Breast epithelium (tissue), 4 donors: Measurements from ENCODE around the gene VENTX. TPM values are rescaled to one million over a fixed set of nuclear protein-coding genes. Genes with fewer than 3 reads are reported as not detected.
"Not testable (repeated sequence)": the region's sequence is repeated elsewhere in the genome, so short reads cannot be mapped to it uniquely, and the experiment has no call there.

Experiments
- DNase-seq, 2 donors: peaks; one replicate each; pipeline ENCODE4 v3.0.0-alpha.2; 2019; ENCODE audit warnings: low spot score in 2 of 2
- H3K27ac ChIP-seq, 2 donors: fragments of 200-600 bp; sonication (generic) in 1 of 2; one replicate each; pipeline ENCODE4 v1.5.1; 2016 to 2019; ENCODE audit warnings: mild to moderate bottlenecking in 1 of 2
- H3K27me3 ChIP-seq, 2 donors: fragments of 200-600 bp; sonication (generic) in 1 of 2; one replicate each; pipeline versions ENCODE4 v1.5.1 to v1.6.0; 2017 to 2019; ENCODE audit warnings: control low read depth in 1 of 2, mild to moderate bottlenecking in 1 of 2
- H3K36me3 ChIP-seq: fragments of 200-600 bp; one replicate; pipeline ENCODE4 v1.5.1; 2019
- H3K4me1 ChIP-seq, 2 donors: fragments of 200-600 bp; sonication (generic); one replicate each; pipeline ENCODE4 v1.5.1; 2016 to 2019; ENCODE audit warnings: control low read depth in 1 of 2
- H3K4me3 ChIP-seq, 3 donors: fragments of 200-600 bp; sonication (generic); 1 replicate in 2 of 3; 2 replicates in 1 of 3; pipeline ENCODE4 v1.5.1; 2016 to 2019; ENCODE audit warnings: mild to moderate bottlenecking in 3 of 3, moderate library complexity in 2 of 3
- H3K9me3 ChIP-seq, 2 donors: fragments of 200-600 bp; sonication (generic) in 1 of 2; one replicate each; pipeline ENCODE4 v1.5.1; 2016 to 2019; ENCODE audit warnings: control low read depth in 1 of 2
- POLR2A ChIP-seq: fragments of 450-650 bp; IDR thresholded peaks from one replicate; pipeline ENCODE4 v1.6.1; 2016; ENCODE audit warnings: antibody characterized with exemption, mild to moderate bottlenecking, moderate library complexity
- POLR2AphosphoS5 ChIP-seq, 3 donors: sonication (generic); formaldehyde crosslinking; IDR thresholded peaks; one replicate each; pipeline ENCODE4 v1.6.1; 2017; ENCODE audit warnings: antibody characterized with exemption in 3 of 3
- intact Hi-C: fragments of 100-400 bp; cut with DNase I; formaldehyde crosslinking; loops from one replicate; pipeline ENCODE4 v1.15.1; 2023; ENCODE audit warnings: low total_unique reads
- total RNA-seq, 3 donors: library from RNA; depleted of rRNA; stranded (reverse); fragments of >200 nt; gene quantifications; one replicate each; pipeline ENCODE4 v1.1.0, GENCODE V29; 2016
- TF ChIP-seq, protein P1 (sequence below), 3 donors: fragments of 450-650 bp; IDR thresholded peaks; one replicate each; pipeline ENCODE4 v1.5.1; 2016 to 2017; ENCODE audit warnings: antibody characterized with exemption in 3 of 3, mild to moderate bottlenecking in 3 of 3, moderate library complexity in 3 of 3

Gene VENTX
- total RNA-seq, 3 donors from 2014 or later: 0.33 to 4.6 (median 0.73) TPM

- TF ChIP-seq POLR2A (no peak), POLR2AphosphoS5 (IDR thresholded peaks at IDR 0.05) (no peak)
- TF ChIP-seq, protein P1, sequence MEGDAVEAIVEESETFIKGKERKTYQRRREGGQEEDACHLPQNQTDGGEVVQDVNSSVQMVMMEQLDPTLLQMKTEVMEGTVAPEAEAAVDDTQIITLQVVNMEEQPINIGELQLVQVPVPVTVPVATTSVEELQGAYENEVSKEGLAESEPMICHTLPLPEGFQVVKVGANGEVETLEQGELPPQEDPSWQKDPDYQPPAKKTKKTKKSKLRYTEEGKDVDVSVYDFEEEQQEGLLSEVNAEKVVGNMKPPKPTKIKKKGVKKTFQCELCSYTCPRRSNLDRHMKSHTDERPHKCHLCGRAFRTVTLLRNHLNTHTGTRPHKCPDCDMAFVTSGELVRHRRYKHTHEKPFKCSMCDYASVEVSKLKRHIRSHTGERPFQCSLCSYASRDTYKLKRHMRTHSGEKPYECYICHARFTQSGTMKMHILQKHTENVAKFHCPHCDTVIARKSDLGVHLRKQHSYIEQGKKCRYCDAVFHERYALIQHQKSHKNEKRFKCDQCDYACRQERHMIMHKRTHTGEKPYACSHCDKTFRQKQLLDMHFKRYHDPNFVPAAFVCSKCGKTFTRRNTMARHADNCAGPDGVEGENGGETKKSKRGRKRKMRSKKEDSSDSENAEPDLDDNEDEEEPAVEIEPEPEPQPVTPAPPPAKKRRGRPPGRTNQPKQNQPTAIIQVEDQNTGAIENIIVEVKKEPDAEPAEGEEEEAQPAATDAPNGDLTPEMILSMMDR (IDR thresholded peaks at IDR 0.05): no peak
- intact Hi-C loops: no loop called here
- no peak overlapping the region for H3K27ac ChIP-seq
- H3K9me3 ChIP-seq: no peaks in the 10 kb centered on the region
- no peaks in the 10 kb centered on the region for H3K36me3 ChIP-seq
- peaks cover 0 to 46% of the 10 kb centered on the region in 2 donors for H3K27me3 ChIP-seq
- no peak for DNase-seq
- no peak overlapping the region for H3K4me3 ChIP-seq
- H3K4me1 ChIP-seq: no peaks in the 10 kb centered on the region
Observed at GRCh38 chr10:133221331-133221730, 16.3 kb upstream of the VENTX start.

GRCh38 chr10:133221756-133222155 is 15.9 kb upstream of the VENTX start:
- intact Hi-C loops, H3K4me1 ChIP-seq, H3K9me3 ChIP-seq, H3K27ac ChIP-seq, H3K36me3 ChIP-seq, DNase-seq, H3K4me3 ChIP-seq: not testable (repeated sequence)
- peaks cover 0 to 46% of the 10 kb centered on the region in 2 donors for H3K27me3 ChIP-seq

- H3K9me3 ChIP-seq: no peaks in the 10 kb centered on the region
- TF ChIP-seq, protein P1 (IDR thresholded peaks at IDR 0.05): no peak
- TF ChIP-seq POLR2AphosphoS5 (IDR thresholded peaks at IDR 0.05) (no peak), POLR2A (no peak)
- no peak overlapping the region for H3K4me3 ChIP-seq
- no peak for DNase-seq
- no peaks in the 10 kb centered on the region for H3K36me3 ChIP-seq
- H3K27me3 ChIP-seq: peaks cover 0 to 53% of the 10 kb centered on the region in 2 donors
- H3K4me1 ChIP-seq: no peaks in the 10 kb centered on the region
- intact Hi-C loops: no loop called here
- H3K27ac ChIP-seq: no peak overlapping the region
Observed at GRCh38 chr10:133224076-133224475, 13.6 kb upstream of the VENTX start.

DNA sequence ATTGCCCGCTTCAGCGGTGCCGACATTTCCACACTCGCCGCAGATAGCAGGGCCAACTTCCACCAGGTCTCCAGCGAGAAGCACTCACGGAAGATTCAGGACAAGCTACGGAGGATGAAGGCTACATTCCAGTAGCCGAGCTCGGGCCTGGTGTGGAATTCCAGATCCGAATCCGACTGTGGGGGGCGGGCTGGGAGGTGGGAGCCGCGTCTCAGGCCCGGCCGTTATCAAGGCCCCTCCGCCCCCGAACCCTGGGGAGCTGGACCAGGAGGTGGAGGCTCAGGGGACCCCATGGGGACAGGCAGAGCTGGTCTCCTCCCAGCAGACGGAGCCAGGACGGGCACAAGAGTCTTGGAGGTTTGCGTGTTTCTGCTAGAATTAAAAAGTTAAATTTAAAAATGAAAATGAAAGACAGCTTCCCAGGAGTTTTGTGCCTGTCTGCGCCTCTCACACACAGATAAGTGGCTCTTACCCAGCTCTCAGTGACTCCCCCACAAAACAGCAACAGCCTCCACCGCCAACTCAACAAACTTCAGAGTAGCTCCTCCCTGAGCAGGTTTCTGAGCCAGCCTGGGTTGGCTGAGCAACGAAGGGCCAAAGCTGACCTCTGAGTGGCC is 12.8 kb upstream of the VENTX start:
- H3K4me3 ChIP-seq: no peak overlapping the region
- H3K4me1 ChIP-seq: no peaks in the 10 kb centered on the region
- TF ChIP-seq POLR2A (no peak), POLR2AphosphoS5 (IDR thresholded peaks at IDR 0.05) (no peak)
- TF ChIP-seq, protein P1 (IDR thresholded peaks at IDR 0.05): no peak
- no peaks in the 10 kb centered on the region for H3K9me3 ChIP-seq
- H3K36me3 ChIP-seq: no peaks in the 10 kb centered on the region
- intact Hi-C loops: no loop called here
- no peak for DNase-seq
- peaks cover 0 to 53% of the 10 kb centered on the region in 2 donors for H3K27me3 ChIP-seq
- H3K27ac ChIP-seq: no peak overlapping the region

GRCh38 chr10:133225707-133226191 is 11.9 kb upstream of the VENTX start:
- no peak overlapping the region for H3K4me3 ChIP-seq
- no peaks in the 10 kb centered on the region for H3K36me3 ChIP-seq
- no peak for DNase-seq
- intact Hi-C loops: no loop called here
- H3K27me3 ChIP-seq: peaks cover 0 to 56% of the 10 kb centered on the region in 2 donors
- peaks cover 0 to 4% of the 10 kb centered on the region in 2 donors for H3K4me1 ChIP-seq
- no peaks in the 10 kb centered on the region for H3K9me3 ChIP-seq
- TF ChIP-seq POLR2A (no peak), POLR2AphosphoS5 (IDR thresholded peaks at IDR 0.05) (no peak)
- TF ChIP-seq, protein P1 (IDR thresholded peaks at IDR 0.05): no peak
- no peak overlapping the region for H3K27ac ChIP-seq
